Spleen (tissue), 7 donors: ENCODE measurements around the gene ZC3H18.

Source experiments
- CTCF ChIP-seq, 11 experiments: fragments of 200-600 bp in 7 of 11; fragments of 450-650 bp in 4 of 11; sonication (generic) in 4 of 11; IDR thresholded peaks in 8 of 11; conservative IDR thresholded peaks in 3 of 11; 1 replicate in 7 of 11; 2 replicates in 4 of 11; pipeline versions ENCODE4 v1.4.0 to v1.8.0; 2016 to 2021; ENCODE audit warnings: antibody characterized with exemption in 11 of 11, inconsistent platforms in 4 of 11, mild to moderate bottlenecking in 1 of 11
- POLR2A ChIP-seq, 3 donors: fragments of 450-650 bp; IDR thresholded peaks; one replicate each; pipeline ENCODE4 v1.5.1; 2017; ENCODE audit warnings: antibody characterized with exemption in 3 of 3, mild to moderate bottlenecking in 1 of 3
- POLR2AphosphoS5 ChIP-seq, 3 donors: sonication (generic); formaldehyde crosslinking; IDR thresholded peaks; one replicate each; pipeline ENCODE4 v1.5.1; 2017; ENCODE audit warnings: antibody characterized with exemption in 3 of 3
- donor health status: DM: no; HTN: no; CAD: no; lungs with moderate emphysema.
- donor health status: DM: no; HTN: no; CAD: no.
- donor health status: DM: no; HTN: no; CAD: no.

- no peak for TF ChIP-seq CTCF (IDR thresholded peaks at IDR 0.05 in 8 of 11, conservative IDR thresholded peaks at IDR 0.05 in 3 of 11)
- TF ChIP-seq POLR2A (IDR thresholded peaks at IDR 0.05), result no peak
- TF ChIP-seq POLR2AphosphoS5 (IDR thresholded peaks at IDR 0.05), result no peak
Measured at GRCh38 chr16:88608076-88608475, 37.9 kb downstream of the ZC3H18 start.
